ENCODE results near the gene SELENON. TPM values are rescaled to one million over a fixed set of nuclear protein-coding genes. Genes with fewer than 3 reads are reported as not detected.

The SELENON gene
- polyA plus RNA-seq, 3 donors from 2014 or later: 0.79 to 1.6 (median 0.90) TPM

DNA sequence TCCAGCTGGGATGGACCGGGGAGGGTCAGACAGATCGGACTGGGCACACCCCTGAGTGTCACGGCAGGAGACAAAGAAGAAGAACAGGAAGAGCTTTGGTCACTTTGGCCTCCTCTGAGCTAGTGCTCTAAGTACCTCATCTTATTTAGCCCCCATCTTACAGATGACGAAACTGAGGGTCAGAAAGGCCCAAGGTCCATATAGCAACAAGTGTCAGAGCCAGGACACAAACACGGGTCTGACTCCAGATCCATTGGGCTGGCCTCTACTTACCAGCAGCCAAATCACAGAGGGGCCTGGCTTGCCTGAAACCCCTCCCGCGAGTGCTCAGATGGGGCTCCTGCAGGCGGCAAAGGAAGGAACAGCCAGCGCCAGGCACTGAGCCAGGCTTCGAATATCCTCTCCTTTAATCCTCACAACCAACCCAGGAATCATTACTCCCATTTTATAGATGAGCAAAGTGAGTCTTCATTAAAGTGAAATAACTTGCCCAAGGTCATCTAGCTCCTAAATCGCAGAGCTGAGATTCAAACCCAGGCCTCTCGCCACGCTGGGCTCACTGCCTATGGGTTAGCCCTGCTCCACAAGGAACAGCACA is 25.7 kb upstream of the SELENON start:
- DNase-seq: no peak
- Mint-ChIP-seq H3K4me1 (peaks cover 18 to 22% of the 10 kb centered on the region in 2 donors), H3K9me3 (no peaks in the 10 kb centered on the region), H3K27me3 (ENCODE audit: low read depth in 3 of 3) (peaks cover 2 to 6% (median 5%) of the 10 kb centered on the region in 3 donors), H3K27ac (peak overlapping the region in 4 of 6 donors; percentile 0 to 33 (median 20)), H3K4me3 (peak overlapping the region in 3 of 5 donors; percentile 26 to 62 (median 50)), H3K36me3 (peaks cover 0 to 18% (median 12%) of the 10 kb centered on the region in 3 donors)

- H3K4me1 Mint-ChIP-seq: peaks cover 18 to 22% of the 10 kb centered on the region in 2 donors
- H3K4me3 Mint-ChIP-seq: peak overlapping the region; percentile 26 to 65 (median 50)
- no peaks in the 10 kb centered on the region for H3K9me3 Mint-ChIP-seq
- peaks cover 2 to 6% (median 5%) of the 10 kb centered on the region in 3 donors for H3K27me3 Mint-ChIP-seq (ENCODE audit: low read depth in 3 of 3)
- peak overlapping the region; percentile 0 to 71 (median 39) for H3K27ac Mint-ChIP-seq
- peak; percentile 62 to 71 (median 65) for DNase-seq
- H3K36me3 Mint-ChIP-seq: peaks cover 0 to 18% (median 12%) of the 10 kb centered on the region in 3 donors
Measured at GRCh38 chr1:25774921-25775771, 24.8 kb upstream of the SELENON start.

DNA sequence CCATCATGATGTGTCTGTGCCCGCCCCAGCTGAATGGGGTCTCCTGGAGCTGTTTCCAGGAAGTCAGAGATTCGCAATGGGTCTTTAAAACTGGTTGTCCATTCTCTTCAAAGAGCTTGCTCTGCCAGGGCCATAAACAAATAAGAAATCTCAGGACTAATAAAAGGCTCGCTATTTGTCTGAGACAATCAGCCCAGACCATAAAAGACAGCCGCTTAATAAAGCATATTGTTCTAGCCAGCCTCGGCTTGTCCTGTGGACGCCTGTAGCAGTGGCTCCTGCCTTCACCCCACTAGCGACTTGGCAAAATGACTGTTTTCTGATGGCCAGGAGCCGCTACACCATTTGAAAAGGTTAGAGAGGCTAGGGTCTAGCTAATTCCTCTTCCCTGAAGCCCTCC is 20.6 kb upstream of the SELENON start:
- H3K27me3 Mint-ChIP-seq (ENCODE audit: low read depth in 3 of 3): peaks cover 0 to 4% (median 2%) of the 10 kb centered on the region in 3 donors
- H3K27ac Mint-ChIP-seq: no peak overlapping the region
- peaks cover 0 to 6% (median 5%) of the 10 kb centered on the region in 3 donors for H3K36me3 Mint-ChIP-seq
- DNase-seq: no peak
- H3K4me1 Mint-ChIP-seq: peaks cover 14% of the 10 kb centered on the region in 2 donors
- no peak overlapping the region for H3K4me3 Mint-ChIP-seq
- H3K9me3 Mint-ChIP-seq: no peaks in the 10 kb centered on the region

GRCh38 chr1:25779894-25780293 is 20.1 kb upstream of the SELENON start:
- H3K36me3 Mint-ChIP-seq: peaks cover 0 to 6% (median 5%) of the 10 kb centered on the region in 3 donors
- H3K27ac Mint-ChIP-seq: no peak overlapping the region
- H3K27me3 Mint-ChIP-seq (ENCODE audit: low read depth in 3 of 3): peaks cover 0 to 4% (median under 1%) of the 10 kb centered on the region in 3 donors
- H3K4me1 Mint-ChIP-seq: peaks cover 9% of the 10 kb centered on the region in 2 donors
- no peaks in the 10 kb centered on the region for H3K9me3 Mint-ChIP-seq
- no peak for DNase-seq
- H3K4me3 Mint-ChIP-seq: no peak overlapping the region

DNA sequence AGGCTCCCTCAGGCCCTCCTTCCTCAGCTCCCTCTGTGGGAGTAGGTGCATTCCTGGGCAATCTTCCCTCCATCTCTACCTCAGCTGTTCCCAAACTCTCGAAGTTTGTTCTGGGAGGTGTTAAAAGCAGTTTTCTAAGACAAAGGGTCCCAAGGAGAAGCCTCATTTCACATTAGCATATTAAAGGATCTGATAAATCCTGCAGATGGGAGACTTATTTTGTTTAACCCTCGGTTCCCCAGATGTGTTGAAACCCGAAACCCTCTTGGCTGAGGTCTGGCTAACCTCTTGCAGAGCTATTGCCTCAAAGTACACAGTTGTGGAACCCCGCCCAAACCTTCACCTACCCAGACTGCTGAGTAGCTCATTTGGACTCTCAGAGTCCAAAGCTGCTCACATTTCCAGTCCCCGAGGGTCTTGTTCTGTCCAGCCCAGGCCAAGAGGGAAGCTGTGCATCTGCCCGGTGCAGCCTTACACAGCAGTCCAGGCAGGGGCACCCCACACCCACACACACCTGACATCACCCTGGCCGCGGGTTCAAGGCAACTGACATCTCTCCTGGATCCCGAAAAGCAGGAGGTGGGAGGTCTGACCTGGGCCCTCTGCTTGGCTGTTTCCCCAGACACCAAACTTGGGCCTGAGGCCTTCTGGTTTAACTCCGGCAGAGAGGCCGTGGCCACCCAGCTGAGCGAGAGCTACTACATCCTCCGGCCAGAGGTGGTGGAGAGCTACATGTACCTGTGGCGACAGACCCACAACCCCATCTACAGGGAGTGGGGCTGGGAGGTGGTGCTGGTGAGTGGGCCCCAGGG is 19.5 kb upstream of the SELENON start:
- no peak for DNase-seq
- Mint-ChIP-seq H3K4me3 (no peak overlapping the region), H3K9me3 (no peaks in the 10 kb centered on the region), H3K27ac (no peak overlapping the region), H3K4me1 (peaks cover 3% of the 10 kb centered on the region in 2 donors), H3K27me3 (ENCODE audit: low read depth in 3 of 3) (peaks cover 0 to 6% (median 0%) of the 10 kb centered on the region in 3 donors), H3K36me3 (peaks cover 0 to 6% (median 5%) of the 10 kb centered on the region in 3 donors)

- H3K27ac Mint-ChIP-seq: no peak overlapping the region
- no peak for DNase-seq
- H3K36me3 Mint-ChIP-seq: peaks cover 0 to 6% (median 5%) of the 10 kb centered on the region in 3 donors
- no peaks in the 10 kb centered on the region for H3K9me3 Mint-ChIP-seq
- peaks cover 0 to 6% (median 0%) of the 10 kb centered on the region in 3 donors for H3K27me3 Mint-ChIP-seq (ENCODE audit: low read depth in 3 of 3)
- H3K4me3 Mint-ChIP-seq: no peak overlapping the region
- no peaks in the 10 kb centered on the region for H3K4me1 Mint-ChIP-seq
Measured at GRCh38 chr1:25781130-25781433, 18.9 kb upstream of the SELENON start.

DNA sequence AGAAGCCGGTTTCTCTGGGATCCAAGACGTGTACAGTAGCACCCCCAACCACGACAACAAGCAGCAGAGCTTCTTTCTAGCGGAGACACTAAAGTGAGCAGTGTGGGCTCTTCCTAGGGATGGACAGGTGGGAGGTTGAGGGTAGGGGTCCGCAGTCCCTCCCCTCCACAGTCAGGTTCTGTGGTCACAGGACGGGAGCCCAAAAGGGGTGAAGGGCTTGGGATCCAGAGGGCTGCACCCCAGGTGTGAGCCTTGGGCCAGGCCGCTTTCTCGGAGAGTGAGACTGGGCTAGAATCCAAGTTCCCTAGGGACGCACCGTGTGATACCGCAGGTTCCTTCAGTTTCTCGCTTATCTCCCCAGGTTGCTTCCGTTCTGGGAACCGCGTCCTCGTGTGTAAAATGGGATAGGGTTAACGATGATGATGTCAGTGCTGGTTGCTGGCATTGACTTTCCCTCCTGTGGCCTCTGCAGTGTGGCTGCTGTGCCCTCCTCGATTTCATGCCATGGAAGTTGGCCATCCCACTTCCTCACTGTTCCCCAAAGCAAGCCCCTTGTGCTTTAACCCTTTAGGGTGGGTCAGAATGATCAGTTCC is 17.3 kb upstream of the SELENON start:
- H3K4me3 Mint-ChIP-seq: no peak overlapping the region

DNA sequence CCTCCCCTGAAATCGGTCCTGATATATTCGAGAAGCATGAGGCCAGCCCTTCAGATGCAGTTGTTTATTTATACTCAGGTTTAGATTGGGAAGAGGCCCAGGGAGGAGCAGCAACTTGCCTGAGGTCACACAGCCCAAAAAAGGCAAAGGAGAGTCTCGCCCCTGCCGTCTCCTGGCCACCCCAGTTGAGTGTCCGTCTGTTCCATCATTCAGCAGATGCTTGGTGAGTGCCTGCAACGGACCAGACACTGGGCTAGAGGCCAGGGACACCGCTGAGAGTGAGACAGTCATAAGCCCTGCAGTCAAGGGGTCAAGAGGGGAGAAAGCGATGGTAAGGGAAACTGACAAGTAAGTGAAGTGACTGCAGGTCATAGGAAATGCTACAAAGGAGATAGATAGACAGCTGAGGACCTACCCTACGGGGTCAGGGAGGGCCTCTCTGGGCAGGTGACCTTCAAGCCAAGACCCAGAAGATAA is 15.4 kb upstream of the SELENON start:
- Mint-ChIP-seq H3K36me3 (peaks cover 0 to 9% (median 6%) of the 10 kb centered on the region in 3 donors), H3K27me3 (ENCODE audit: low read depth in 3 of 3) (peaks cover 0 to 2% (median 0%) of the 10 kb centered on the region in 3 donors), H3K9me3 (no peaks in the 10 kb centered on the region), H3K27ac (no peak overlapping the region), H3K4me3 (no peak overlapping the region), H3K4me1 (no peaks in the 10 kb centered on the region)
- no peak for DNase-seq

More for the DNA sequence above, 17.3 kb upstream of the SELENON start:
- Mint-ChIP-seq H3K9me3 (no peaks in the 10 kb centered on the region), H3K36me3 (peaks cover 0 to 6% (median 5%) of the 10 kb centered on the region in 3 donors), H3K27ac (no peak overlapping the region), H3K27me3 (ENCODE audit: low read depth in 3 of 3) (peaks cover 0 to 2% (median 0%) of the 10 kb centered on the region in 3 donors), H3K4me1 (no peaks in the 10 kb centered on the region)
- no peak for DNase-seq

DNA sequence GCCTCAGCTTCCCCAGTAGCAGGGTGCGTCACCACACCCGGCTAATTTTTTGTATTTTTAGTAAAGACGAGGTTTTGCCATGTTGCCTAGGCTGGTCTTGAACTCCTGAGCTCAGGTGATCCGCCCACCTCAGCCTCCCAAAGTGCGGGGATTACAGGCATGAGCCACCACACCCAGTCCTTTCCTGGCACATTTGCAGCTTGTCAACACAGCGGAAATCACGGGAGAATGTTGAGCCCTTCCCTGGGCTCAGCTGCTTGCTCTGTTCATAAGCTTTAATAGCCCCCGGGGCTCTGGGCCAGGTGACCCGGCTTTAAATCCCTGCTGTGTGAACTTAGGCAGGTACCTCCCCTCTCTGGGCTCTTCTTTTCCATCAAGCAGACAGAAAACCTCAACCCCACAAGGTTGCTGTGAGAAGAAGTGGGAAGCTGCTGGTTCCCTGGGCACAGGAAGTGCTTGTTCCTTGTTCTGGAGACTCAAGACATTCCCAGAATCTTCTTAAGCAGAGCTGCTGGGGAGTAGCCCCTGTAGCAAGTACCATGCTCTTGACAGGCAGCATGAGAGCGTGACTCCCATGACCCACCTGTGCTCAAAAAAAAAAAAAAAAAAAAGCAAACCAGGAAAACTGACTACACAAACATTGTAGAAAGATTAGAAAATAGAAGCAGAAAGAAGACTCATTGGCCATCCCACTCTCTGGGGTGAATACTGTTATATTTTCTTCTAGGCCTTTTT is 14.5 kb upstream of the SELENON start:
- Mint-ChIP-seq H3K36me3 (peaks cover 0 to 9% (median 6%) of the 10 kb centered on the region in 3 donors), H3K27me3 (ENCODE audit: low read depth in 3 of 3) (peaks cover 0 to 2% (median 0%) of the 10 kb centered on the region in 3 donors), H3K4me3 (no peak overlapping the region), H3K27ac (no peak overlapping the region), H3K4me1 (no peaks in the 10 kb centered on the region), H3K9me3 (no peaks in the 10 kb centered on the region)
- DNase-seq: no peak

- Mint-ChIP-seq H3K27me3 (ENCODE audit: low read depth in 3 of 3) (peaks cover 0 to 2% (median 2%) of the 10 kb centered on the region in 3 donors), H3K4me3 (no peak overlapping the region), H3K36me3 (peaks cover 0 to 9% (median 6%) of the 10 kb centered on the region in 3 donors), H3K27ac (no peak overlapping the region), H3K9me3 (no peaks in the 10 kb centered on the region), H3K4me1 (no peaks in the 10 kb centered on the region)
- no peak for DNase-seq
Measured at GRCh38 chr1:25786887-25787759, 12.9 kb upstream of the SELENON start.

GRCh38 chr1:25787760-25788166 is 12.2 kb upstream of the SELENON start:
- Mint-ChIP-seq H3K27ac (no peak overlapping the region), H3K4me3 (no peak overlapping the region), H3K9me3 (no peaks in the 10 kb centered on the region), H3K27me3 (ENCODE audit: low read depth in 3 of 3) (peaks cover 0 to 4% (median 2%) of the 10 kb centered on the region in 3 donors), H3K4me1 (no peaks in the 10 kb centered on the region), H3K36me3 (peaks cover 0 to 9% (median 6%) of the 10 kb centered on the region in 3 donors)
- no peak for DNase-seq

GRCh38 chr1:25790472-25790871 is 9.5 kb upstream of the SELENON start:
- Mint-ChIP-seq H3K27ac (no peak overlapping the region), H3K4me1 (no peaks in the 10 kb centered on the region), H3K36me3 (peaks cover 0 to 5% (median 0%) of the 10 kb centered on the region in 3 donors), H3K27me3 (ENCODE audit: low read depth in 3 of 3) (peaks cover 2 to 3% (median 3%) of the 10 kb centered on the region in 3 donors), H3K9me3 (no peaks in the 10 kb centered on the region), H3K4me3 (no peak overlapping the region)
- DNase-seq: no peak

Data from immature natural killer cell (primary cell).